Measurements from ENCODE around the gene TOX2. TPM values are rescaled to one million over a fixed set of nuclear protein-coding genes. Genes with fewer than 3 reads are reported as not detected.

The TOX2 gene
- total RNA-seq, 1 donor from 2014 or later, result 24.3 TPM

- peaks cover 36% of the 10 kb centered on the region for H3K4me1 ChIP-seq
- H3K36me3 ChIP-seq, result no peaks in the 10 kb centered on the region
- no peak for TF ChIP-seq CTCF (IDR thresholded peaks at IDR 0.05)
- H3K27ac ChIP-seq, result no peak overlapping the region
- intact Hi-C loops (cut with DNase I), result no loop called here
- no peak overlapping the region for H3K4me3 ChIP-seq
- no peaks in the 10 kb centered on the region for H3K27me3 ChIP-seq
- ATAC-seq, result no peak
- no peak for DNase-seq
- H3K9me3 ChIP-seq, result no peaks in the 10 kb centered on the region
Observed at GRCh38 chr20:43945391-43946205, 30.9 kb downstream of the TOX2 start.

GRCh38 chr20:43946206-43946491 lies 31.5 kb downstream of the TOX2 start:
- ATAC-seq (no peak), DNase-seq (no peak)
- Histone ChIP-seq H3K9me3 (no peaks in the 10 kb centered on the region), H3K36me3 (no peaks in the 10 kb centered on the region), H3K4me1 (peaks cover 35% of the 10 kb centered on the region), H3K27ac (no peak overlapping the region), H3K27me3 (no peaks in the 10 kb centered on the region), H3K4me3 (no peak overlapping the region)
- no peak for TF ChIP-seq CTCF (IDR thresholded peaks at IDR 0.05)
- intact Hi-C loops (cut with DNase I), result no loop called here

- no peak for ATAC-seq
Observed at GRCh38 chr20:43946659-43947315, 32.1 kb downstream of the TOX2 start.

GRCh38 chr20:43947316-43947710 lies 32.7 kb downstream of the TOX2 start:
- TF ChIP-seq CTCF (IDR thresholded peaks at IDR 0.05), result no peak
- H3K9me3 ChIP-seq, result no peaks in the 10 kb centered on the region
- no peaks in the 10 kb centered on the region for H3K36me3 ChIP-seq
- no peaks in the 10 kb centered on the region for H3K27me3 ChIP-seq
- no peak overlapping the region for H3K27ac ChIP-seq
- H3K4me1 ChIP-seq, result peaks cover 24% of the 10 kb centered on the region
- H3K4me3 ChIP-seq, result no peak overlapping the region
- intact Hi-C loops (cut with DNase I), result no loop called here
- DNase-seq (no peak), ATAC-seq (no peak)

More at GRCh38 chr20:43946659-43947315, 32.1 kb downstream of the TOX2 start:
- TF ChIP-seq CTCF (IDR thresholded peaks at IDR 0.05), result no peak
- Histone ChIP-seq H3K4me3 (no peak overlapping the region), H3K9me3 (no peaks in the 10 kb centered on the region), H3K4me1 (peaks cover 29% of the 10 kb centered on the region), H3K27me3 (no peaks in the 10 kb centered on the region), H3K36me3 (no peaks in the 10 kb centered on the region), H3K27ac (no peak overlapping the region)
- intact Hi-C loops (cut with DNase I), result no loop called here
- no peak for DNase-seq

- intact Hi-C loops (cut with DNase I), result no loop called here
- DNase-seq (no peak), ATAC-seq (no peak)
- no peak for TF ChIP-seq CTCF (IDR thresholded peaks at IDR 0.05)
- H3K27me3 ChIP-seq, result no peaks in the 10 kb centered on the region
- no peaks in the 10 kb centered on the region for H3K9me3 ChIP-seq
- no peak overlapping the region for H3K4me3 ChIP-seq
- H3K36me3 ChIP-seq, result no peaks in the 10 kb centered on the region
- H3K27ac ChIP-seq, result no peak overlapping the region
- peaks cover 13% of the 10 kb centered on the region for H3K4me1 ChIP-seq
Observed at GRCh38 chr20:43948455-43948854, 33.8 kb downstream of the TOX2 start.

All from upper lobe of right lung (tissue), 1 donor.